K562 (cell line): ENCODE results near the gene THOP1. TPM values are rescaled to one million over a fixed set of nuclear protein-coding genes. Genes with fewer than 3 reads are reported as not detected.

Experiments
- ATAC-seq: fragments of 200-7000 bp; cut with Tn5 transposase; 3 replicates; pipeline ENCODE4 v1.9.1; 2020; ENCODE audit warnings: moderate library complexity
- BruUV-seq: library from RNA; stranded (reverse); fragments of 400-500 nt; replicated peaks from 2 replicates; lab custom pipeline; 2021; lab: Mats Ljungman, UMichigan
- CTCF ChIA-PET: fragments of 300-600 bp; formaldehyde crosslinking; extraction: SDS; loops from one replicate; lab custom pipeline; 2021; ENCODE audit warnings: low intra/inter-chr PET ratio; lab: Yijun Ruan, JAX
- POLR2A ChIA-PET: fragments of 300-600, 350-650 bp; sonication (Branson Sonifier 250); formaldehyde crosslinking; extraction: SDS; loops from one replicate; lab custom pipeline; 2021; ENCODE audit warnings: antibody characterized with exemption, inconsistent platforms; lab: Yijun Ruan, JAX
- DNase-seq, 4 experiments: peaks; one replicate each; pipeline versions ENCODE4 v3.0.0 to v3.0.0-alpha.2; 2011 to 2018; ENCODE audit warnings: low spot score in 3 of 4, mixed read lengths in 3 of 4; ENCODE audit errors: extremely low read depth in 1 of 4
- FAIRE-seq: peaks from 2 replicates; lab custom pipeline; 2011; peaks lifted over from hg19 to GRCh38; lab: Jason Lieb, UNC
- H2AFZ ChIP-seq: 2 replicates; pipeline ENCODE4 v1.6.0; 2011; ENCODE audit warnings: low read depth, low read length, control low read depth, inconsistent platforms
- H3K27ac ChIP-seq: fragments of 200-600 bp; 3 replicates; pipeline ENCODE4 v1.8.0; 2011; ENCODE audit warnings: low read depth, mild to moderate bottlenecking, control low read depth, inconsistent platforms, low read length, moderate library complexity, mixed read lengths; ENCODE audit errors: extremely low read depth
- H3K27me3 ChIP-seq, 2 experiments: fragments of 300-600 bp in 1 of 2; 2 replicates in 1 of 2; 3 replicates in 1 of 2; pipeline versions ENCODE4 v1.6.0 to v1.8.0; 2011; ENCODE audit warnings: inconsistent platforms in 2 of 2, low read length in 2 of 2, mild to moderate bottlenecking in 1 of 2, mixed read lengths in 1 of 2, moderate library complexity in 1 of 2; ENCODE audit not compliant: control insufficient read depth in 2 of 2, insufficient read depth in 2 of 2
- H3K36me3 ChIP-seq: fragments of 300-600 bp; 3 replicates; pipeline ENCODE4 v1.8.0; 2011; ENCODE audit warnings: mild to moderate bottlenecking, low read length, inconsistent platforms; ENCODE audit not compliant: control insufficient read depth, insufficient read depth
- H3K4me1 ChIP-seq, 2 experiments: fragments of 200-600 bp in 1 of 2; replicated peaks in 1 of 2; 2 replicates in 1 of 2; 3 replicates in 1 of 2; pipeline versions ENCODE4 v1.5.1 to v1.8.0; 2011; ENCODE audit warnings: inconsistent platforms in 2 of 2, low read length in 2 of 2, mild to moderate bottlenecking in 1 of 2, mixed read lengths in 1 of 2, moderate library complexity in 1 of 2; ENCODE audit not compliant: control insufficient read depth in 2 of 2, insufficient read depth in 2 of 2
- H3K4me2 ChIP-seq: 2 replicates; pipeline ENCODE4 v1.6.1; 2011; ENCODE audit warnings: low read length, control low read depth, inconsistent platforms, mixed read lengths; ENCODE audit not compliant: insufficient read depth
- H3K4me3 ChIP-seq: fragments of 200-600 bp; sonication (generic), shearing (Covaris generic); 2 replicates; pipeline ENCODE4 v1.5.1; 2016; ENCODE audit warnings: control low read depth, inconsistent platforms
- H3K79me2 ChIP-seq: fragments of 200-600 bp; 3 replicates; pipeline ENCODE4 v1.8.0; 2011; ENCODE audit warnings: low read length, inconsistent platforms; ENCODE audit not compliant: control insufficient read depth, insufficient read depth
- H3K9ac ChIP-seq, 2 experiments: 2 replicates each; pipeline versions ENCODE4 v1.6.0 to v1.6.1; 2011; ENCODE audit warnings: low read depth in 2 of 2, low read length in 2 of 2, control low read depth in 1 of 2, inconsistent platforms in 1 of 2, mild to moderate bottlenecking in 1 of 2, mixed read lengths in 1 of 2; ENCODE audit not compliant: insufficient read depth in 1 of 2
- H3K9me1 ChIP-seq: one replicate; pipeline ENCODE4 v1.6.0; 2011; ENCODE audit warnings: inconsistent platforms, mild to moderate bottlenecking, low read length, moderate library complexity; ENCODE audit not compliant: control insufficient read depth, insufficient read depth
- H3K9me3 ChIP-seq: replicated peaks from 2 replicates; pipeline ENCODE4 v1.5.1; 2011; ENCODE audit warnings: low read depth, low read length, inconsistent platforms; ENCODE audit not compliant: control insufficient read depth, insufficient read depth
- H4K20me1 ChIP-seq: replicated peaks from 2 replicates; pipeline ENCODE4 v1.6.1; 2011; ENCODE audit warnings: low read length, inconsistent platforms, mixed read lengths; ENCODE audit not compliant: control insufficient read depth, insufficient read depth
- BHLHE40 ChIP-seq: IDR thresholded peaks from 2 replicates; pipeline ENCODE4 v1.6.1; 2011; ENCODE audit warnings: low read length, improper control_type of control experiment
- CREB3 ChIP-seq: fragments of 450-650 bp; conservative IDR thresholded peaks from 2 replicates; pipeline ENCODE4 v1.6.1; 2016; ENCODE audit warnings: missing genetic modification characterization, low read depth, mild to moderate bottlenecking, missing compliant biosample characterization, moderate library complexity
- E2F3 ChIP-seq: fragments of 250-450 bp; sonication (Bioruptor Pico); IDR thresholded peaks from 2 replicates; pipeline ENCODE4 v1.4.0; 2020; ENCODE audit warnings: mild to moderate bottlenecking
- ETS1 ChIP-seq: conservative IDR thresholded peaks from 2 replicates; pipeline ENCODE4 v1.6.1; 2011; ENCODE audit warnings: low read depth, mild to moderate bottlenecking, low read length; ENCODE audit not compliant: control insufficient read depth
- NKRF ChIP-seq: fragments of 450-650 bp; IDR thresholded peaks from 2 replicates; pipeline ENCODE4 v1.6.1; 2016; ENCODE audit warnings: borderline replicate concordance
- PURB ChIP-seq: sonication (generic); formaldehyde crosslinking; IDR thresholded peaks from 2 replicates; pipeline ENCODE4 v1.9.0; 2021; ENCODE audit warnings: low read depth, mild to moderate bottlenecking, missing genetic modification reagents
- RAD21 ChIP-seq, 2 experiments: fragments of 250-450 bp in 1 of 2; fragments of 450-650 bp in 1 of 2; sonication (Bioruptor Pico) in 1 of 2; formaldehyde crosslinking in 1 of 2; IDR thresholded peaks in 1 of 2; conservative IDR thresholded peaks in 1 of 2; 2 replicates each; pipeline versions ENCODE4 v1.4.0 to v1.8.0; 2020 to 2022; ENCODE audit warnings: mild to moderate bottlenecking in 2 of 2, moderate library complexity in 1 of 2
- RCOR1 ChIP-seq, 2 experiments: IDR thresholded peaks; 2 replicates each; pipeline ENCODE4 v1.6.1; 2012; ENCODE audit warnings: low read depth in 2 of 2, low read length in 2 of 2, borderline replicate concordance in 1 of 2, improper control_type of control experiment in 1 of 2
- TRIM28 ChIP-seq: fragments of 450-650 bp; IDR thresholded peaks from 2 replicates; pipeline ENCODE4 v1.6.1; 2017
- ZHX1 ChIP-seq: fragments of 150-350 bp; conservative IDR thresholded peaks from 2 replicates; pipeline ENCODE4 v1.6.1; 2014; ENCODE audit warnings: low read length
- WGBS: fragments of 100-300 bp; shearing (Covaris generic); methylation state at CpG from one replicate; pipeline ENCODE4 v1.1.6; 2016; ENCODE audit warnings: low coverage, mixed read lengths; ENCODE audit not compliant: insufficient coverage; ENCODE audit errors: missing lambda C conversion rate; 5-methylcytosine and 5-hydroxymethylcytosine counted together
- in situ Hi-C: fragments of 300-500 bp; cut with MboI; formaldehyde crosslinking; loops from 4 replicates; pipeline ENCODE4 v1.15.0; 2018; ENCODE audit warnings: inconsistent platforms, mixed read lengths
- intact Hi-C: fragments of 100-400 bp; cut with micrococcal nuclease; formaldehyde crosslinking; loops from 2 replicates; pipeline ENCODE4 v1.14.2; 2022
- polyA plus RNA-seq, 8 experiments: library from polyadenylated mRNA; depleted of rRNA in 4 of 8; stranded (reverse) in 5 of 8; unstranded in 3 of 8; fragments of >200 nt; fragmentation: Nextera tagmentation in 2 of 8; fragmentation: Illumina TruSeq in 1 of 8; extraction: Ambion mirVana in 2 of 8; extraction: Trizol in 1 of 8; gene quantifications; 2 replicates each; pipeline versions ENCODE4 v1.2.1 to v1.2.3, GENCODE V29; 2011 to 2014; ENCODE audit warnings: inconsistent platforms in 1 of 8, missing spikeins in 1 of 8
- total RNA-seq, 7 experiments: library from RNA; depleted of rRNA in 6 of 7; stranded (reverse); fragments of >200 nt in 6 of 7; fragmentation: Illumina TruSeq in 2 of 7; extraction: Trizol in 2 of 7; gene quantifications; 2 replicates each; pipeline versions ENCODE4 v1.2.1 to v1.2.3, GENCODE V29; 2011 to 2021; ENCODE audit warnings: low replicate concordance in 1 of 7
- TF ChIP-seq, protein P1 (sequence below): fragments of 250-450 bp; sonication (Bioruptor Pico); IDR thresholded peaks from 2 replicates; pipeline ENCODE4 v1.4.0; 2020; ENCODE audit warnings: borderline replicate concordance

The THOP1 gene
- total and polyA plus RNA-seq, 9 of the 15 experiments (the other 6 are each of a cell fraction or from before 2014, with no cell fraction given), result 1.3 to 255 (median 96.1) TPM

- peak; percentile 86 for TF ChIP-seq ETS1
- TF ChIP-seq TRIM28, result peak; percentile 95
- no peak for TF ChIP-seq BHLHE40
Measured at GRCh38 chr19:2834294-2834871, 49.1 kb downstream of the THOP1 start (continued).

DNA sequence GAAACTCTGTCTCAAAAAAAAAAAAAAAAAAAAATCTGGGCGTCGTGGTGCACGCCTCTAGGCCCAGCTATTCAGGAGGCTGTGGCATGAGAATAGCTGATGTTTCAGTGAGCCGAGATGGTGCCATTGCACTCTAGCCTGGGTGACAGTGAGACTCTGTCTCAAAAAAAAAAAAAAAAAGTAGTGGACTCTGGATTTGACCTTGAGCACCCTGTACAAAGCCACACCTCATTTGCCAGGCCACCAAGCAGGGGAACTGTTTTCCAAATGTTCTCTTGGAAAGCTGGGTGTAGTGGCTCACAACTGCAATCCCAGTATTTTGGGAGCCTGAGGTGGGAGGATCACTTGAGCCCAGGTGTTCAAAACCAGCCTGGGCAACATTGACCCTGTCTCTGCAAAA, 52.1 kb downstream of the THOP1 start:
- Histone ChIP-seq H3K4me3 (no peak overlapping the region), H3K9ac (no peak overlapping the region), H4K20me1 (no peaks in the 10 kb centered on the region), H3K4me2 (no peak overlapping the region), H3K4me1 (peaks cover 5 to 20% of the 10 kb centered on the region in 2 experiments; a peak in 4 of 5 replicates), H3K27me3 (no peaks in the 10 kb centered on the region), H3K9me3 (peaks cover 26% of the 10 kb centered on the region), H3K36me3 (no peaks in the 10 kb centered on the region), H3K79me2 (peaks cover 7% of the 10 kb centered on the region; the same call in 1 of the 3 replicates), H2AFZ (no peak overlapping the region), H3K27ac (no peak overlapping the region), H3K9me1 (no peaks in the 10 kb centered on the region)
- CTCF ChIA-PET, result no interaction called here
- in situ Hi-C loops, result no loop called here
- no TSS peak for BruUV-seq
- DNase-seq (no peak), FAIRE-seq (no peak), ATAC-seq (no peak)
- 30% methylated on average over 2 of the region's 4 CpGs for WGBS
- POLR2A ChIA-PET, result interaction anchor here (1.9 kb wide), 1 partner anchor 13 kb away, joined by 5 read pairs; no protein-coding TSS in a partner anchor
- intact Hi-C loops, result no loop called here
- TF ChIP-seq ZHX1 (no peak), E2F3 (CRISPR knock-in tag) (no peak), CREB3 (tag) (no peak), RCOR1 (IDR thresholded peaks at IDR 0.05; ENCODE audit: borderline replicate concordance in 1 of 2, low read depth in 2 of 2, low read length in 2 of 2) (no peak), RAD21 (CRISPR knock-in tag; conservative IDR thresholded peaks at IDR 0.05 in 1 of 2, IDR thresholded peaks at IDR 0.05 in 1 of 2) (no peak), NKRF (no peak), PURB (no peak)
- TF ChIP-seq, protein P1, sequence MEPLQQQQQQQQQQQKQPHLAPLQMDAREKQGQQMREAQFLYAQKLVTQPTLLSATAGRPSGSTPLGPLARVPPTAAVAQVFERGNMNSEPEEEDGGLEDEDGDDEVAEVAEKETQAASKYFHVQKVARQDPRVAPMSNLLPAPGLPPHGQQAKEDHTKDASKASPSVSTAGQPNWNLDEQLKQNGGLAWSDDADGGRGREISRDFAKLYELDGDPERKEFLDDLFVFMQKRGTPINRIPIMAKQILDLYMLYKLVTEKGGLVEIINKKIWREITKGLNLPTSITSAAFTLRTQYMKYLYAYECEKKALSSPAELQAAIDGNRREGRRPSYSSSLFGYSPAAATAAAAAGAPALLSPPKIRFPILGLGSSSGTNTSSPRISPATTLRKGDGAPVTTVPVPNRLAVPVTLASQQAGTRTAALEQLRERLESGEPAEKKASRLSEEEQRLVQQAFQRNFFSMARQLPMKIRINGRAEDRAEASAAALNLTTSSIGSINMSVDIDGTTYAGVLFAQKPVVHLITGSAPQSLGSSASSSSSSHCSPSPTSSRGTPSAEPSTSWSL (CRISPR knock-in tag), result no peak
